NCI-H146 treated with DMSO at 0.1 percent for 48 hours (cell line): Measurements from ENCODE around the gene DNMT3L.
"Not testable (repeated sequence)": the region's sequence is repeated elsewhere in the genome, so short reads cannot be mapped to it uniquely, and the experiment has no call there.

Source experiments
- DNase-seq: peaks from one replicate; lab custom pipeline; 2025; ENCODE audit not compliant: unreplicated experiment; lab: John Stamatoyannopoulos, UW

The DNMT3L gene

DNA sequence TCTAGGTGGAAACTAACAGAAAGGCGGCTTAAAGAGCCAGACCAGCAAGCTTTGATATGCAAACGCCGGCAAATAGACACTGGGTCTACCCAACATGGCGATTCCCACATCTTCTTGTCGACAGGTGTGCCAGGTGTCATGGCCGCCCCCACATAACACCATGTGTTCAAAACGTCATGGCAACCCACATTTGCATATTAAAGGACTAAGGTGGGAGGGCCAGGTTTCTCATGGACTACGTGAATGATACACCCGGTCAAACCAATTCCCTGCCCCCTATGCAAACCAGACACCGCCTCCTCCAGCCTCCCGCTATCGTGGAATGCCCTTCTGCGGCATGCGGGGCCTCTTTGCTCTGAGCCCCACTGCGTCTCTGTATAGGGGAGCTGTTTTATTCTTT lies 62.2 kb downstream of the DNMT3L start:
- DNase-seq: peak; percentile 74

GRCh38 chr21:44197156-44197516 lies 64.6 kb downstream of the DNMT3L start:
- DNase-seq: not testable (repeated sequence)
